ENCODE results near the gene OPRD1.
"Not testable (repeated sequence)": the region's sequence is repeated elsewhere in the genome, so short reads cannot be mapped to it uniquely, and the experiment has no call there.

Gene OPRD1

GRCh38 chr1:28871631-28872401 lies 59.8 kb downstream of the OPRD1 start:
- POLR2A ChIA-PET (ENCODE audit: low non-redundant PET): no interaction called here
- CTCF ChIA-PET: no interaction called here
- no peak for TF ChIP-seq CTCF (conservative IDR thresholded peaks at IDR 0.05; ENCODE audit: low read depth)
- DNase-seq (ENCODE audit: low spot score): no peak
- no peak overlapping the region for H3K27ac ChIP-seq

- CTCF ChIA-PET: interaction anchor here (0.6 kb wide), 3 partner anchors 82 to 232 kb away, joined by 4 to 7 read pairs (median 5); no protein-coding TSS in a partner anchor
- POLR2A ChIA-PET (ENCODE audit: low non-redundant PET); DNase-seq (ENCODE audit: low spot score); H3K27ac ChIP-seq: not testable (repeated sequence)
Measured at GRCh38 chr1:28875134-28875533, 63.2 kb downstream of the OPRD1 start.

- DNase-seq (ENCODE audit: low spot score): peak; percentile 80
- POLR2A ChIA-PET (ENCODE audit: low non-redundant PET): interaction anchor here (0.6 to 0.8 kb wide), 4 partner anchors 14 to 607 kb away, joined by 3 to 5 read pairs (median 4); partner anchors contain the start of gene TAF12
- peak; percentile 85 for TF ChIP-seq CTCF (conservative IDR thresholded peaks at IDR 0.05; ENCODE audit: low read depth)
- H3K27ac ChIP-seq: no peak overlapping the region
- CTCF ChIA-PET: interaction anchor here (0.5 to 2.7 kb wide), 35 partner anchors 9 to 1033 kb away, joined by 3 to 67 read pairs (median 5); partner anchors contain the start of genes EPB41, TAF12 and YTHDF2
Measured at GRCh38 chr1:28877132-28877781, 65.3 kb downstream of the OPRD1 start.

GRCh38 chr1:28878796-28879195 lies 66.8 kb downstream of the OPRD1 start:
- CTCF ChIA-PET: interaction anchor here (0.5 to 2.7 kb wide), 4 partner anchors 79 to 319 kb away, joined by 3 to 67 read pairs (median 4); no protein-coding TSS in a partner anchor
- no peak overlapping the region for H3K27ac ChIP-seq
- POLR2A ChIA-PET (ENCODE audit: low non-redundant PET): no interaction called here
- no peak for TF ChIP-seq CTCF (conservative IDR thresholded peaks at IDR 0.05; ENCODE audit: low read depth)
- DNase-seq (ENCODE audit: low spot score): no peak

GRCh38 chr1:28882009-28882628 lies 70.1 kb downstream of the OPRD1 start:
- ChIA-PET POLR2A (ENCODE audit: low non-redundant PET) (interaction anchor here (0.6 kb wide), 1 partner anchor 239 kb away, joined by 3 read pairs; no protein-coding TSS in a partner anchor), CTCF (interaction anchor here (0.5 to 1.8 kb wide), 28 partner anchors 13 to 332 kb away, joined by 3 to 74 read pairs (median 4); no protein-coding TSS in a partner anchor)
- DNase-seq (ENCODE audit: low spot score): peak; percentile 79
- peak overlapping the region; percentile 39 for H3K27ac ChIP-seq
- TF ChIP-seq CTCF (conservative IDR thresholded peaks at IDR 0.05; ENCODE audit: low read depth): peak; percentile 90

GRCh38 chr1:28883242-28883616 lies 71.3 kb downstream of the OPRD1 start:
- ChIA-PET POLR2A (ENCODE audit: low non-redundant PET) (no interaction called here), CTCF (interaction anchor here (0.6 to 1.8 kb wide), 2 partner anchors 150 to 325 kb away, joined by 3 to 8 read pairs; no protein-coding TSS in a partner anchor)
- TF ChIP-seq CTCF (conservative IDR thresholded peaks at IDR 0.05; ENCODE audit: low read depth): no peak
- no peak for DNase-seq (ENCODE audit: low spot score)
- H3K27ac ChIP-seq: no peak overlapping the region

All from RWPE1 (cell line).